Mucosa of gallbladder (tissue), 1 donor: Measurements from ENCODE around the gene KRTAP10-1. TPM values are rescaled to one million over a fixed set of nuclear protein-coding genes. Genes with fewer than 3 reads are reported as not detected.
"Not testable (repeated sequence)": the region's sequence is repeated elsewhere in the genome, so short reads cannot be mapped to it uniquely, and the experiment has no call there.

Experiments
- DNase-seq: peaks from one replicate; pipeline ENCODE4 v3.0.0-alpha.2; 2020; ENCODE audit warnings: low spot score
- total RNA-seq: library from RNA; stranded (reverse); gene quantifications from one replicate; pipeline ENCODE4 v1.2.1, GENCODE V29; 2021
- donor health status: DM: no; HTN: no; CAD: no.

KRTAP10-1 gene
- total RNA-seq, 1 donor from 2014 or later: not detected

- no peak for DNase-seq
These were observed 31.3 kb upstream of the KRTAP10-1 start for GRCh38 chr21:44571296-44571695.

- no peak for DNase-seq
These were observed 30.0 kb upstream of the KRTAP10-1 start for GRCh38 chr21:44569861-44570517.

- no peak for DNase-seq
These were observed 28.9 kb upstream of the KRTAP10-1 start for GRCh38 chr21:44568667-44569556.

GRCh38 chr21:44568261-44568660 lies 28.3 kb upstream of the KRTAP10-1 start:
- DNase-seq: no peak

- DNase-seq: no peak
These were observed 27.6 kb upstream of the KRTAP10-1 start for GRCh38 chr21:44567481-44568171.

GRCh38 chr21:44566403-44566802 lies 26.4 kb upstream of the KRTAP10-1 start:
- DNase-seq: no peak

- DNase-seq: no peak
These were observed 25.0 kb upstream of the KRTAP10-1 start for GRCh38 chr21:44564886-44565598.

- no peak for DNase-seq
These were observed 24.1 kb upstream of the KRTAP10-1 start for GRCh38 chr21:44564099-44564498.

GRCh38 chr21:44558695-44559094 lies 18.7 kb upstream of the KRTAP10-1 start, which contains the start of gene KRTAP10-3:
Gene KRTAP10-3, minus strand, starts transcription at chr21:44558795. Its CDS starts 80 bp downstream, at chr21:44558715.
- DNase-seq: no peak

- DNase-seq: not testable (repeated sequence)
These were observed 18.3 kb upstream of the KRTAP10-1 start for GRCh38 chr21:44558329-44558675.

GRCh38 chr21:44557491-44558328 lies 17.7 kb upstream of the KRTAP10-1 start:
- DNase-seq: no peak

GRCh38 chr21:44556879-44557278 lies 16.9 kb upstream of the KRTAP10-1 start:
- no peak for DNase-seq

- no peak for DNase-seq
These were observed 15.3 kb upstream of the KRTAP10-1 start for GRCh38 chr21:44555200-44555875.

GRCh38 chr21:44552681-44553080 lies 12.7 kb upstream of the KRTAP10-1 start:
- no peak for DNase-seq

- no peak for DNase-seq
These were observed 12.1 kb upstream of the KRTAP10-1 start for GRCh38 chr21:44552136-44552535.

GRCh38 chr21:44551340-44551961 lies 11.5 kb upstream of the KRTAP10-1 start, which contains the start of gene KRTAP10-2:
Gene KRTAP10-2, minus strand, starts transcription at chr21:44551505. Its CDS starts 47 bp downstream, at chr21:44551458.
- DNase-seq: peak; percentile 3

GRCh38 chr21:44550807-44551206 lies 10.8 kb upstream of the KRTAP10-1 start:
- no peak for DNase-seq

- not testable (repeated sequence) for DNase-seq
These were observed 10.3 kb upstream of the KRTAP10-1 start for GRCh38 chr21:44550285-44550684.

GRCh38 chr21:44549525-44550211 lies 9.7 kb upstream of the KRTAP10-1 start:
- DNase-seq: peak; percentile 5
